Measurements from ENCODE around the gene ZNF425.
"Not testable (repeated sequence)": the region's sequence is repeated elsewhere in the genome, so short reads cannot be mapped to it uniquely, and the experiment has no call there.

Gene ZNF425

GRCh38 chr7:149125863-149126661 is at the start of gene ZNF425:
Gene ZNF425 (minus strand): TSS chr7:149126324. CDS start chr7:149126213, 111 bp downstream.
- DNase-seq = peak; percentile 92

- DNase-seq = no peak
These were observed 49.0 kb upstream of the ZNF425 start for GRCh38 chr7:149175150-149175549.

DNA sequence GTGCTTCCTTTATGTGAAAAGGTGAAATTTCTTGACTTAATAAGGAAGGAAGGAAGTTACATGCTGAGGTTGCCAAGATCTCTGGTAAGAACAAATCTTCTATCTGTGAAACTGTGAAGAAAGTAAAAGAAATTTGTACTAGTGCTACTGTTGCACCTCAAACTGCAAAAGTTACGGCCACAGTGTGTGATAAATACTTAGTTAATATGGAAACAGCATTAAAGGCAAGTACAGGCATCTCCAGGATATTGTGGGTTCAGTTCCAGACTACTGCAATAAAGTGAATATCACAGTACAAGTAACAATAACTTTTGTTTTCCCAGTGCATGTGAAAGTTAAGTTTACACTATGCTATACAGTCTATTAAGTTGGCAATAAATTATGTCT is 46.4 kb upstream of the ZNF425 start:
- DNase-seq = no peak

- peak; percentile 59 for DNase-seq
These were observed 45.9 kb upstream of the ZNF425 start for GRCh38 chr7:149171892-149172533.

DNA sequence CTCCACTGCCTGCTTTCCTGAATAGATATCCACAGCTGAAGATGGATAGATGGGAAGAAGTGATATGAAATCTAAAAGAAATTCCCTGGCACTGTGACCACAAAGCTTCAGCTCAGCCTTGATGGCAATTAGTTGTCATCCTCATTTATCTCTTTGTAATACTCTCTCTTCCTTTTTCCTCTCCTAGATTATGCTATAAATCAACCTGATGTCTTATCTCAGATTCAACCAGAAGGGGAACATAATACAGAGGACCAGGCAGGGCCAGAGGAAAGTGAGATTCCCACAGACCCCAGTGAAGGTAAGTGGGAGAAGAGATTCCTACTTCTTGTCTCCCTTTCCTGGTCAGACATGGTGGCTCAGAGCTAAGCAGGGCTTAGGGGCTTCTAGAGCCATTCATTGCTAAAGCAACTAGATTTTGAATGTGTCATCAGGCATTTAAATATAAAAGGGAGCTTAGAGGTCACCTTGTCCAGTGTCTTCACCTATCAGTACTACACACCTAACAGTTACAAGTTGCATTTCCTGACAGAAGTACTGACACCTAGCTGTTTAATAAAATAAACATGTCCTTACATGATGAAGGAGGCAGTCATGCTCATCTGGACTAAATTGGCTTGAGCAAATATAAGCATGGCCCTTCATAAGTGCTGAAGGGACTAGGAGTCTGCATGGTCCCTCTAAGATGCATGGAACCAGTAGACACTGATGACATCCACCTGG is 40.7 kb upstream of the ZNF425 start:
- no peak for DNase-seq

GRCh38 chr7:149166142-149166541 is 40.0 kb upstream of the ZNF425 start:
- DNase-seq = no peak

GRCh38 chr7:149161241-149161848 is 35.2 kb upstream of the ZNF425 start:
- peak; percentile 55 for DNase-seq

DNA sequence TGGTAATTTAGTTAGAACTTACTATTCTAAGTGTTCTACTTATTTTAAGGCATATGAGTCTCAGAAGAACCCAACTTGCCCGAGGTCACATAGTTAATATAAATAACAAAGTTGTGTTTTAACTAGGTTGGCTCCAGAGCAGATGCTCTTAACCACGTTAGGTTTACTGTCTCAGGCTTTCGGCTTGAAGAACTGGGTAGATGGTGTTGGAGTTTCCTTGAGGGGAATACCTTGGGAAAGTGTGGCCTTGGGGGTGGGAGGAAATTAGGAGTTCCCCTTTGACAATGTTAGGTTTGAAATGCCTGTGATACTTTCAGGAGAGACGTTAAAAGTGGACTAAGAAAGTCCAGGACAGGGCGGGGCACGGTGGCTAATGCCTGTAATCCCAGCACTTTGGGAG is 30.8 kb upstream of the ZNF425 start:
- DNase-seq = no peak

GRCh38 chr7:149154056-149154455 is 27.9 kb upstream of the ZNF425 start:
- no peak for DNase-seq

GRCh38 chr7:149153346-149153745 is 27.2 kb upstream of the ZNF425 start:
- no peak for DNase-seq

GRCh38 chr7:149150981-149151380 is 24.9 kb upstream of the ZNF425 start:
- no peak for DNase-seq

GRCh38 chr7:149147752-149148653 is 21.9 kb upstream of the ZNF425 start:
- DNase-seq = peak; percentile 57

- peak; percentile 84 for DNase-seq
These were observed 21.1 kb upstream of the ZNF425 start, which contains the start of gene ZNF398 for GRCh38 chr7:149147072-149147751. Gene ZNF398 (plus strand): TSS chr7:149147453. CDS start chr7:149147743, 290 bp downstream.

- no peak for DNase-seq
These were observed 19.1 kb upstream of the ZNF425 start for GRCh38 chr7:149145031-149145845.

DNA sequence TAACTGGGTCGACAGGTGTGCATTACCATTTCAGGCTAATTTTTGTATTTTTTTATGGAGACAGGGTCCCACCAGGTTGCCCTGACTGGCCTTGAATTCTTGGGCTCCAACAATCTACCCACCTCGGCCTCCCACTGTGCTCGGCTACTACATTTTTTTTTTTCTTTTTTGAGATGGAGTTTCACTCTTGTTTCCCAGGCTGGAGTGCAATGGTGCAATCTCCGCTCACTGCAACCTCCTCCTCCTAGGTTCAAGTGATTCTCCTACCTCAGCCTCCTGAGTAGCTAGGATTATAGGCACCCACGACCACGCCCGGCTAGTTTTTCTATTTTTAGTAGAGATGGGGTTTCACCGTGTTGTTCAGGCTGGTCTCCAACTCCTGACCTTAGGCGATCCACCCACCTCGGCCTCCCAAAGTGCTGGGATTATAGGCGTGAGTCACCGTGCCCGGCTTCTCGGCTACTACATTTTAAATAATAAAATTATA is 18.4 kb upstream of the ZNF425 start:
- not testable (repeated sequence) for DNase-seq

DNA sequence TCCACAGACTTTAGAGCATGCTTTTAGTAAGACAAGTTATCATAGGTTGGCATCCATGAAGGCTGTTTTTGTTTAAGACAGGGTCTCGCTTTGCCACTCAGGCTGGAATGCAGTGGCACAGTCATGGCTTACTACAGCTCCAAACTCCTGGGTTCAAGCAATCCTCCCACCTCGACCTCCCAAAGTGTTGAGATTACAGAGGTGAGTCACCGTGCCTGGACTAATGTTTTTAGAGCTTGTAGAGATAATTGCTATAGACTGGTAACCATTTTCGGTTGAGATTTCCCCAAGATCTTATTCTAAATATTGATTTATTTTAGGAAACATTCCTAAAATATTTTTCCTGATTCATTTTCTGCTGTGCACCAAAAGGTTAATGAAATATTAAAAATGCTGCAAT is 15.8 kb upstream of the ZNF425 start:
- DNase-seq = peak; percentile 3

DNA sequence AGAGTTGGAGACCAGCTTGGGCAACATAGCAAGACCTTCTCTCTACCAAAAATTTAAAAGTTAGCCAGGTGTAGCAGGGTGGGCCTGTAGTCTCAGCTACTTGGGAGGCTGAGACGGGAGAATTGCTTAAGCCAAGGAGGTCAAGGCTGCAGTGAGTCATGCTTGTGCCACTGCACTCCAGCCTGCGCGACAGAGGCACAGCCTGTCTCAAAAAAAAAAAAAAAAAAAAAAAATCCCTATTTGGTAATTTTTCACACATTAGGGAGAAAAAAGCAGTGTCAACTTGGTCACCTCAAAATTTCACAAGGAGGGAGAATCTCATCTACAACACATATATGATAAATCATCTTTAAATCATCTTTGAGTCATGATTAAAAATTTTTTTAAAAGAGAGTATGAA is 14.7 kb upstream of the ZNF425 start:
- no peak for DNase-seq

DNA sequence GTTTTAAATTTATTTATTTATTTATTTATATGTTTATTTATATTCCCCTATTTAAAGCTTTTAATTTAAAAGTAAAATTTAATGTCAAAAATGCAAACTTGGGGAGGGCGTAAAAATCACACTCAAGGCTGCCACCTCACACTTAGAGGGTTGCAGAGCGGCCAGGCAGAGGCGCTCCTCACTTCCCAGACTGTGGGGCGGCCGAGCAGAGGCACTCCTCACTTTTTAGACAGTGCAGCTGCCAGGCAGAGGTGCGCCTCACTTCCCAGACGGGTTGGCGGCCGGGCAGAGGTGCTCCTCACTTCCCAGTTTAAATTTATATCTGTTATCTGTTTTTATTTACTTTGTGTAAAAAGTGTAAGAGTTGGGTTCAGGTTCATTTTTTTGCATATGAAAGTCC is 10.0 kb upstream of the ZNF425 start:
- DNase-seq = no peak

DNA sequence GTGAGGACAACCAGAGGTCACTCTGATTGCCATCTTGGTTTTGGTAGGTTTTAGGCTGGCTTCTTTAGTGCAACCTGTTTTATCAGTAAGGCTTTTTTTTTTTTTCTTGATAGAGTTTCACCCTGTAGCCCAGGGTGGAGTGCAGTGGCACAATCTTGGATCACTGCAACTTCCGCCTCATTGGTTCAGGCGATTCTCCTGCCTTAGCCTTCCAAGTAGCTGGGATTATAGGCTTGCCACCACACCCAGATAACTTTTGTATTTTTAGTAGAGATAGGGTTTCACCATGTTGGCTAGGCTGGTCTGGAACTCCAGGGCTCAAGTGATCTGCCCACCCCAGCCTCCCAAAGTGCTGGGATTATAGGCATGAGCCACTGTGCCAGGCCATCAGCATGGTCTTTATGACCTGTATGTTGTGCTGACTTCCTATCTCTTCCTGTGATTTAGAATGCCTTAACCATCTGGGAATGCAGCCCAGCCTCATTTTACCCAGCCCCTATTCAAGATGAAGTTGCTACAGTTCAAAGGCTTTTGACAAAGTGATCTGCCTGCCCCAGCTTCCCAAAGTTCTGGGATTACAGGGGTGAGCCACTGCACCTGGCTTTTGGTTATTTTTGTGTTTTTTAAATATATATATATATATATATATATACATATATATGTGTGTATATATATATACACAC is 7.0 kb upstream of the ZNF425 start:
- DNase-seq = no peak

Data from fibroblast of skin of right biceps (primary cell).